ENCODE results near the gene SYT7.

Gene SYT7

GRCh38 chr11:61545921-61546320 is 35.0 kb downstream of the SYT7 start:
- H3K9me3 ChIP-seq, result no peaks in the 10 kb centered on the region
- H3K27ac ChIP-seq, result no peak overlapping the region
- peaks cover 35% of the 10 kb centered on the region for H3K27me3 ChIP-seq
- no peaks in the 10 kb centered on the region for H3K4me1 ChIP-seq (ENCODE audit: control insufficient read depth in 1 of 2, insufficient read depth in 1 of 2, low read depth in 1 of 2, low read length in 1 of 2)
- TF ChIP-seq, protein P1, sequence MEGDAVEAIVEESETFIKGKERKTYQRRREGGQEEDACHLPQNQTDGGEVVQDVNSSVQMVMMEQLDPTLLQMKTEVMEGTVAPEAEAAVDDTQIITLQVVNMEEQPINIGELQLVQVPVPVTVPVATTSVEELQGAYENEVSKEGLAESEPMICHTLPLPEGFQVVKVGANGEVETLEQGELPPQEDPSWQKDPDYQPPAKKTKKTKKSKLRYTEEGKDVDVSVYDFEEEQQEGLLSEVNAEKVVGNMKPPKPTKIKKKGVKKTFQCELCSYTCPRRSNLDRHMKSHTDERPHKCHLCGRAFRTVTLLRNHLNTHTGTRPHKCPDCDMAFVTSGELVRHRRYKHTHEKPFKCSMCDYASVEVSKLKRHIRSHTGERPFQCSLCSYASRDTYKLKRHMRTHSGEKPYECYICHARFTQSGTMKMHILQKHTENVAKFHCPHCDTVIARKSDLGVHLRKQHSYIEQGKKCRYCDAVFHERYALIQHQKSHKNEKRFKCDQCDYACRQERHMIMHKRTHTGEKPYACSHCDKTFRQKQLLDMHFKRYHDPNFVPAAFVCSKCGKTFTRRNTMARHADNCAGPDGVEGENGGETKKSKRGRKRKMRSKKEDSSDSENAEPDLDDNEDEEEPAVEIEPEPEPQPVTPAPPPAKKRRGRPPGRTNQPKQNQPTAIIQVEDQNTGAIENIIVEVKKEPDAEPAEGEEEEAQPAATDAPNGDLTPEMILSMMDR (IDR thresholded peaks at IDR 0.05), result no peak
- no peak overlapping the region for H3K4me3 ChIP-seq (ENCODE audit: low read depth in 1 of 2, low read length in 1 of 2)
- H3K36me3 ChIP-seq, result no peaks in the 10 kb centered on the region

DNA sequence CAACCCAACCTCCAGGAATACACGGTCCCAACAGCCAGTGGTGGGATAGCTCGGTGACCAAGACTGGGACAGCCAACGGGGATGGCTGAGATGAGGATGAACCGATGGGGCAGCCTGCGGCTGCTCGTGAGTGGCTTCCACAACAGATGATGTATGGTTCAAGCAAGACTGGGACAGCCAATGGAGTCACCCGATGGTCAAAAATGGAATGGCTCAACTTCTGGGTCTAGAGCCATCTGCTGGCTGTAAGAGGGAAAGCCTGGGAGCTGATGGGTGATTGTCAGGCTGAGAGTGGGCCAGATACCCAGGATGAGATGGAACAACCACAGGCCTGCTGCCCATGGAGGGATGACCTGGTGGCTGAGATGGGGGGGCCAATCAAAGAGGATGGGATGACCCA is 35.5 kb downstream of the SYT7 start:
- Histone ChIP-seq H3K27ac (no peak overlapping the region), H3K4me3 (ENCODE audit: low read depth in 1 of 2, low read length in 1 of 2) (no peak overlapping the region), H3K36me3 (no peaks in the 10 kb centered on the region), H3K27me3 (peaks cover 39% of the 10 kb centered on the region), H3K9me3 (no peaks in the 10 kb centered on the region), H3K4me1 (ENCODE audit: control insufficient read depth in 1 of 2, insufficient read depth in 1 of 2, low read depth in 1 of 2, low read length in 1 of 2) (no peaks in the 10 kb centered on the region)
- TF ChIP-seq, protein P1 (IDR thresholded peaks at IDR 0.05), result no peak

DNA sequence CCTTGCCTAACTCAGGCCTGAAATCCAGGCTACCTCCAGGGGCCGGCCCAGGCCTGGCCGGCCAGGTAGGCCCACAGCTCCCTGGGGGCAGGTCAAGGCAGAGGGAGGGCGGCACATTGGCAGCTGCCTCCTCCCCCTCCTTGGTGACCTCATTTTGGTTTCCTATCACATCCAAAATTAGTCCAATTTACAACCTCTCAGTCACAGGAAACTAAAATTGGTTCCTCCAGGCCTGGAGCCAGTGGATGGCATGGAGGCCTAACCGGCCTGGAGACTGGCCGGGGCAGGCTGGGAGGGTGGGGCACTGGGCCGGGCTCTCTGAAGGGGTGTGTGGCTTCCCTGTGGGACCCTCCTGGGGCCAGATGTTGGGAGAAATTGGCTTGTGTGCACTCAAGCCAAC is 36.4 kb downstream of the SYT7 start:
- Histone ChIP-seq H3K27ac (no peak overlapping the region), H3K36me3 (no peaks in the 10 kb centered on the region), H3K4me1 (ENCODE audit: control insufficient read depth in 1 of 2, insufficient read depth in 1 of 2, low read depth in 1 of 2, low read length in 1 of 2) (no peaks in the 10 kb centered on the region), H3K27me3 (peaks cover 42% of the 10 kb centered on the region), H3K4me3 (ENCODE audit: low read depth in 1 of 2, low read length in 1 of 2) (no peak overlapping the region), H3K9me3 (no peaks in the 10 kb centered on the region)
- TF ChIP-seq, protein P1 (IDR thresholded peaks at IDR 0.05), result no peak

GRCh38 chr11:61543606-61544306 is 37.1 kb downstream of the SYT7 start:
- no peaks in the 10 kb centered on the region for H3K4me1 ChIP-seq (ENCODE audit: control insufficient read depth in 1 of 2, insufficient read depth in 1 of 2, low read depth in 1 of 2, low read length in 1 of 2)
- no peaks in the 10 kb centered on the region for H3K9me3 ChIP-seq
- H3K36me3 ChIP-seq, result no peaks in the 10 kb centered on the region
- no peak overlapping the region for H3K27ac ChIP-seq
- TF ChIP-seq, protein P1 (IDR thresholded peaks at IDR 0.05), result no peak
- H3K27me3 ChIP-seq, result peaks cover 42% of the 10 kb centered on the region
- H3K4me3 ChIP-seq (ENCODE audit: low read depth in 1 of 2, low read length in 1 of 2), result no peak overlapping the region

DNA sequence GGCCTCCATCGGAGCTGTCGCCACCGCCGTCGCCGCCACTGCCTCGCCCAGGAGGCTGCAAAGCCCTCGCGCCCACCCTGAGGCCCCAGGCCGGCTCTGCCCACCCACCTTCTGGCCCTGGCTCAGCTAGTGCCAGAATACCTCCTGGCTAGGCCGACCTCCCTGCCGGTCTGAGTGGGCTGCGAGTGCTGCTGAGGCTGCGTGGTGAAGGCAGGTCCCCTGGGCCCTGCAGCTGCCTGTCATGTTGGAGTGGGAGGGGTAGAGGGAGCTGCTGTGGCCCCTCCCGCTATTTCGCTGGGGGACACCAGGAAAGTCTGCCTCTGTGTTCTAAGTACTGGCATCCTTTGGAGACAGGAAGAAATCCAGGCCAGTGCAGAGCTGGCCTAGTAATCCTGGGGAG is 38.2 kb downstream of the SYT7 start:
- no peaks in the 10 kb centered on the region for H3K36me3 ChIP-seq
- TF ChIP-seq, protein P1 (IDR thresholded peaks at IDR 0.05), result no peak
- peaks cover 42% of the 10 kb centered on the region for H3K27me3 ChIP-seq
- H3K9me3 ChIP-seq, result no peaks in the 10 kb centered on the region
- no peak overlapping the region for H3K27ac ChIP-seq
- no peaks in the 10 kb centered on the region for H3K4me1 ChIP-seq (ENCODE audit: control insufficient read depth in 1 of 2, insufficient read depth in 1 of 2, low read depth in 1 of 2, low read length in 1 of 2)
- H3K4me3 ChIP-seq (ENCODE audit: low read depth in 1 of 2, low read length in 1 of 2), result no peak overlapping the region
